Cortex of kidney (tissue), 1 donor: Measurements from ENCODE around the gene COBL.
"Not testable (repeated sequence)": the region's sequence is repeated elsewhere in the genome, so short reads cannot be mapped to it uniquely, and the experiment has no call there.

ENCODE experiments used
- DNase-seq: peaks from one replicate; lab custom pipeline; 2025; lab: John Stamatoyannopoulos, UW

The COBL gene

DNA sequence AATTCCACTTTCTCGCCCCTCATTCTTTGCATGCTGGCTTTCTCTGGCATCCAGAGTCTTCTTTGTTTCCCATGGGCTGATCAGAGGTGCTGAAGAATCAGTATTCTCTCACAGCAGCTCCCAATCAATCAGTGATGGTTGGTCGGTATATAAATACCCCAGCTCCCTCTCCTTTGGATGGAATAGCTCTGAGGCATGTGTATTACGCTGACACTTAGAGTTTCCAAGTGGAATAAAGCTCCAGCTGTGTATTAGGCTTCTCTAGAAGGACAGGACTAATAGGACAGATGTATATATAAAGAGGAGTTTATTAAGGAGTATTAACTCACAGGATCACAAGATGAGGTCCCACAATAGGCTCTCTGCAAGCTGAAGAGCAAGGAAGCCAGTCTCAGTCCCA, 315.7 kb downstream of the COBL start:
- DNase-seq, result no peak

DNA sequence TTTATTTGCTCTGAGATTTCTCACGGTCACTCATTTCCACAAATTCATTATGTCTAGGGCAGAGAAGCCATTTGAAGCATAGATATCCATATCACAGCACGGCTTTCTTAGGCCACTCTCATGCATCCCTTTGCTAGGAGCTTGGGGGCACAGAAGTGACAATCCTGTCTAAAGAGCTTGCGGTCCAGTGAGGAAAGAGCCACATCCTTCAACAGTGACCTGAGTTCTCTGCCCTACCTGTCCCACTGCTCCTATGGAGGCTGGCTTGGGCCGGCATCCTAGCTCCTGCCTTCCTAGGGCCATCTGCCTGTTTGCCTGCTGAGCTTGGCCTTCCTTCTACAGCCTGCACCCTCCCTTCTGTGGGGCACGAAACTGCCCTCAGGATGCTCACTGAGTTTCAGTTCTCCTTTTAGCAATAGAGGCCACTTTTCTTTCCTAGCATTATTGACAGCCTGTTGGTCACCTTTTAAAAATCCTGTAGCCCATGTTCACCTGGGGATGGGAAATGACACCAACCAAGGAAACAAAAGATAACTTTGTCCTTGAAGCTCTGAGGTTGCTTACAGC, 321.8 kb downstream of the COBL start:
- no peak for DNase-seq

DNA sequence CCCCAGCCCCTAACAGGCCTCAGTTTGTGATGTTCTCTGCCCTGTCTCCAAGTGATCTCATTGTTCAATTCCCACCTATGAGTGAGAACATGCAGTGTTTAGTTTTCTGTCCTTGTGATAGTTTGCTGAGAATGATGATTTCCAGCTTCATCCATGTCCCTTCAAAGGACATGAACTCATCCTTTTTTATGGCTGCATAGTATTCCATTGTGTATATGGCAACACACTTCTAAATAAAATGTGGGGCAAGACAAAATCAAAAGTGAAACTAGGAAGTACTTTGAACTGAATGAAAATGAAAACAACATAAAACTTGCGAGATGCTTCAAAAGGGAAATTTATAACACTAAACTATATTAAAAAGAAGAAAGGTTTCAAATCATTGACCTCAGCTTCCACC, 326.4 kb downstream of the COBL start:
- not testable (repeated sequence) for DNase-seq

DNA sequence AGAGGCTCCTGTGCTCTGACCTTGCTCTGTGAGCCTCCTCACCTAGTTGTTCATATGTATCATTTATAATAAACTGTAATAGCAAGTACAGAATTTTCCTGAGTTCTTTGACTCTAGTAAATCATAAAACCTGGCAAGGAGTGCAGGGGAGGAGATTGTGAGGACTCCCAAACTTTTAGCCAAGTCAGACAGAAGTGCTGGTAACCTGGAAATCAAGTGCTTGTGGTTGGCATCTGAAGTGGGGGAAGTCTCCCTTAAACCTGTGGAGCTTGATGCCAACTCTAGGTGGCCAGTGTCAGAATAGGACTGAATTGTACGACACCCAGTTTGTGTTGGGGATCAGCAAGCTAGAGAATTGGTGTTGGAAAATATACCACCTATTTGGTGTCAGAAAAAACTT, 327.6 kb downstream of the COBL start:
- no peak for DNase-seq

DNA sequence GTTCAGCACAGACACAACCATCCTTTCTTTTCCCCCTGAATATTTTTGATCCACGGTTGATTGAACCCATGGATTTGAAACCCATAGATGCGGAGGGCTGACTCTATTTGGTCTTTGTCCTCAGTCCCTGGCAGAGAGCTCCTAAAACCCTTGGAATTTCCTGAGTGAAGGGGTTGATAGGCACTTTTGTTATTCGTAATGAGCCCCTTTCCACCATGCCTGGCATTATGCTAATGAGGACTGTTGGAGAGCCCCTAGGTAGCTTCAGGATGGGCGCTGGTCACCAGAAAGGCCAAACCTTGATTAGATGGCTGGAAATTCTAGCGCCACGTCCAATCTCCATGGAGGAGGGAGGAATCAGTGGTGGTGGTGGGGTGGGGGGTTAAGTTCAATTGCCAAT, 328.1 kb downstream of the COBL start:
- no peak for DNase-seq

DNA sequence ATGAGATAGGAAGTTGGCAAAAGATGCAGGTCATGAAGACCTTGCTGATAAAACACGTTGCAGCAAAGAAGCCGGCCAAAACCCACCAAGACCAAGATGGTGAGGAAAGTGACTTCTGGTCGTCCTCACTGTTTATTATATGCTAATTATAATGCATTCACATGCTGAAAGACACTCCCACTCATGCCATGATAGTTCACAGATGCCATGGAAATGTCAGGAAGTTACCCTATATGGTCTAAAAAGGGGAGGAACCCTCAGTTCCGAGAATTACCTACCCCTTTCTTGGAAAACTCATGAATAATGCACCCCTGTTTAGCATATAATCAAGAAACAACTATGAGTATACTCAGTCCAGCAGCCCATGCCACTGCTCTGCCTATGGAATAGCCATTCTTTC, 331.5 kb downstream of the COBL start:
- no peak for DNase-seq

DNA sequence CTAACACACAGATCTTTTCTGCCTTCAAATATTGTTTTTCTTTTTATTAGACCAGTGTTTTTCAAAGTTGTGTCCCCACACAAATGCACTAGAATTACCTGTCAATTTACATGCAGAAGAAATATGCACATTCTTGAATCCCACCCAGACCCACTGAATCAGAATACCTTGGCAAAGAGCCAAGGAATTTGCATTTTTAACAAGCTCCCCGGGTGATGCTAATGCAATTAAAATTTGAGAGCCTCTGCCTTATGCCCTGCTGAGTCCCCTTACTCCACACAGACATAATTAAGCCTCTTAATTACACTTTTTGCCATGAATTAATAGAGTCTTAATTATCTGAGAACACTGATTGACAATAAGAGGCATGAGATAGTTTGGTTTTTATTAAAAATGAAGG, 332.8 kb downstream of the COBL start:
- no peak for DNase-seq

DNA sequence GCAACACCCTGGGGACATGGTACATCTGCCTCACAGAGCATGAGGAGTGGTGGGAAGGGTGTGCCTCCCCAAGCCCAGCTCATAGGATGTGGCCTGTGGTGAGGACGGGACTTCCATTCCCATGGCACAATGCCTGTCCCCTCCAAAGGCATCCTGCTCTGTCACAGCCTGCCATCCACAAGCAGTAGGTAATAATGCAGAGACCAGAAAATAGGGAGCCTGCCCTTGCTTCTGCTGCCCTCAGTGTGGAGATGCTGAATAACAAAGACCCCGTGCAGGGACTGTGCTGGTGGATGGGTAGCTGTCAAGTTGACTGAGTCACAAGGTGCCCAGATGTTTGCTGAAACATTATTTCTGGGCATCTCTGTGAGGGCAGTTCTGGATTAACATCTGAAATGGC, 334.0 kb downstream of the COBL start:
- no peak for DNase-seq

DNA sequence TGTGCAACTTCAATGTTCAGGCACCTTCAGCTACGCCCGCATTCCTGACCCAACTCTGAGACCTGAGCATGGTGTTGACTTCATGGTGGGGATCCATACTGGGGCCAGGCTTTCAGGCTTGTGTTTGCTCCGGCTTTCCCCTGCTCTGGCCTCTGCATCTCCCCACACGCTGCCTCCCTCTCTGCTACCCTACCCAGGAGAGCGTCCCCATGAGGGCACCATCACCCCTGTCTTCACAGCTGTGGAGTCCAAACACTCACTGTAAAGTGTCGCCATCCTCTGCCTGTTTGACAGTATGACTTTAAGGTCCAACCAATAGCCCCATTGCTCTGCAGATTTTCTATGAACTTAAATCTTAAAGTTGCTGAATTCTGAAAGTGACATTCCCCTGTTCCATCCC, 334.9 kb downstream of the COBL start:
- DNase-seq, result no peak

DNA sequence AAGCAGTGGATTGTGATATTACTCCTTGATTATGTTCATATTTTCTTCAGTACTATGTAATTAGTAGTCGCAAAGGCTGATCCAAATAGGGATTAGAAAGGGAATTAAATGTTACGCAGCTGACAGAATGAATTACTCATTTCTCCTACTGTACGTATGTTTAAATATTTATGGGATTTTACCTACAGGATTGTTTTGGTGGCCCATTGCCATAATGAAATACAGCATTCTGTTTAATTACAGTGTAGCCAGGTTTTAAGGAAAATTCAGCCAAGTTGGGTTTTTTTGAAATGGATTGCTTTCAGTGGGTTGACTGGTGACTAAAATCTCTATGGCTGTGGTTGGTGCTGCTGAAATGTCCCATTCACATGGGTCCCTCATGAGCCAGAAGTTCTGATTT, 336.2 kb downstream of the COBL start:
- no peak for DNase-seq

DNA sequence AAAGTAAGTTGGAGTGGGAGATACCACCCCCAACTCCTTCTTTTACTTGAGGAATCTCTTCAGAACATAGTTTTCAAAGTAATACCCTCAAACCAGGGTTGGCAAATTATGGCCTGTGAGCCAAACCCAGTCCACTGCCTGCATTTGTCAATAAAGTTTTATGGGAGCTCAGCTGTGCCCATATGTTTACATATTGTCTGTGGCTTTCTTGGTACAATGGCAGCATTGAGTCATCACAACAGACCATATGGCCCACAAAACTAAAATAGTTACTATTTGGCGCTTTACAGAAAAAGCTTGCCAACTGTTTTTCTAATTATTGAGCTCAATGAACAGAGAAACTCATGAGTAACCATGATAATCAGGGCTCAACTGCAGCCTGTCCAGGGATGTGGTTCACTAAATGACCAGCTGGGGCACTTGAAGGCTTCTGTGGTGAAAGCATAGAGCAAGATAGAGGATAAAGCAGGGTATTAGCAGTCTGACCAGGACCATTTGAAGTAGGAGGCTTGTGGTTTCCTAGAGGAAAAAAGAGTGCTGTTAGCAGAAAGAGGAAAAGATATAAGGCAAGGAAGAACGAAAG, 337.9 kb downstream of the COBL start:
- no peak for DNase-seq

DNA sequence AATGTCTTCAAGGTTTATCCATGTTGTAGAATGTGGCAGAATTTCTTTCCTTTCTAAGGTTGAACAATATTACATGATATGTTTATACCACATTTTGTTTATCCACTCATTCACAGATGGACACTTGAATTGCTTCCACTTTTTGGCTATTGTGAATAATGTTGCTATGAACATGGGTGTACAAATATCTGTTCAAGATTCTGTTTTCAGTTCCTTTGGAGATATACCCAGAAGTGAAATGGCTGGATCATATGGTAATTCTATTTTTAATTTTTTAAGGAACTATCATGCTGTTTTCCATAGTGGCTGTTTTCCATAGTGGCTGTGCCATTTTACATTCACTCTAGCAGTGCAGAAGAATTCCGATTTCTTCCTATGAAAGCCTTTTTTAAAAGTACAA, 339.2 kb downstream of the COBL start:
- DNase-seq, result no peak

DNA sequence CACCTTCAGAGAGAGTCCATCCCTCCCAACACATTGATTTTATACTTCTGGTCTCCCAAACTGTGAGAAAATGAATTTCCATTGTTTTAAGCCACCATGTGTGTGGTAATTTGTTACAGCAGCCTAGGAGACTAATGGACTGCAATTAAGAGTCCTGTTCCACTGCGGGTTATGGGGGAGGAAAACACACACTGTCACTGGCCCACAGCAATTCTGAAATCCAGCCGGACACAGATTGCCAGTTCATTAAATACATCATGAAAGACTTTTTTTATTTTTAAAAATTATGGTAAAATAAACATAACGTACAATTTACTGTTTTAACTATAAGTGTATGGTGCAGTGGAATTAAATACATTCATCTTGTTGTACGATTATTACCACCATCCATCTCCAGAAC, 340.5 kb downstream of the COBL start:
- no peak for DNase-seq

DNA sequence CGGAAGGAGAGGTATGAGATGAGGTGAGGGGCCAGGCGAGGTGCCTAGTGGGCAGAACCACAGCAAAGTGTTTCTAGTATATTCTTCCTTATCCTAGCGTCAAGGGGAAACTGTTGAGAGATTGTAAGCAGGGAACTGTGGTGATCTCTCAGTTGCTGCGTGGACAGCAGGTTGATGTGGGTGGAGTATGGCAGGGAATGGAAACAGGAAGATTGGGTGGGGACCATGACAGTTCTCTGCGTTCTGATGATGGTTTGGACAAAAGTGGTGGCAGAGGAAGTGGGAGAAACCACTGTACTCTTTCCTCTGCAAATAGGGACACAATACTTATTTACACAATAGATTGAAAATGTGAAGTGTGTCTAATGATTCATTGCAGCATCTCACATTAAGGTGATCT, 342.4 kb downstream of the COBL start:
- no peak for DNase-seq

DNA sequence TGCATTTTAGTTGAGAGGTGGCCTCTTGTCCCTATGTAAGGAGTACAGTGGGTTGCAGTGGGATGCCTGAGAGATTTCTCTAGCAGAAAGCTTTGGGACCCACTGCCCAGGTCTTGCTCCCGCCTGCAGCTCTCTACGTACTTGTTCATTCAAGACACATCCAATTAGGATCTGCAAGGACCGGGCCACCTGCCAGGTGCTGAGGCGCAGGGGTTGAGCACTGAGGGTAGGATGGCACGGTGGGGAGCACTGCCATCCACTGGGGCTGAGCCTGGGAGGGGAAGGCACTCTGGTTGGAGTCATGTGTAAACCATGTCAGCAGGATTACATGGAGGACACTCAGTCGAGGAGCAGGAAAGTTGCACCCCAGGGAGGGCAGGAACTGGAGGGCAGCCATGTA, 342.8 kb downstream of the COBL start:
- no peak for DNase-seq

DNA sequence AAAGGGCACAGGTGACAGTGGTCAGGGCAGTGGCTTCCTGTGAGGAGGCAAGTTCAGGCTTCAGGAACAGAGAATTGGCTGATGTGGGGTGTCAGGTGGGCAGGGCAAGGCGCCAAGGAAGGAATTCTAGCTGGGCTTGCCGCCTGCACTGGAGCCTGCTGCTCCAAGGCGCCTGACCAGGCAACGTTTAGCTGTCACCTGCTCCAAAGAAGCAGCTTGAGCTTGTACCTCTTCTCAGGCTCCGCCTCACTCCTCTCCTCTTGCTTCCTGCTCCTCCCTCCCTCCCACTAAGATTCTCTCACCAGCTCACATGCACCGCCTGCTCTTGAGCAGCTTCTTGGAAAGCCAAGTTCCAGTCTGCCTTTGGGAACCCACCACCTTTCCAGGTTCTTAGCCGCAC, 346.5 kb downstream of the COBL start:
- DNase-seq, result no peak
